HG02588 (cell line): Measurements from ENCODE around the gene CCNF.
"Not testable (repeated sequence)": the region's sequence is repeated elsewhere in the genome, so short reads cannot be mapped to it uniquely, and the experiment has no call there.

Source experiments
- ATAC-seq: cut with Tn5 transposase; IDR thresholded peaks from one replicate; pipeline ENCODE4 v1.9.1; 2021; ENCODE audit warnings: mild to moderate bottlenecking, moderate library complexity; ENCODE audit not compliant: unreplicated experiment

CCNF gene

GRCh38 chr16:2429034-2429770, at the start of gene CCNF:
Gene CCNF (plus strand): TSS chr16:2429447. CDS start chr16:2429482, 35 bp downstream.
- ATAC-seq = peak; percentile 79

- ATAC-seq = no peak
These were observed 45.7 kb upstream of the CCNF start for GRCh38 chr16:2383501-2383900.

GRCh38 chr16:2384426-2384825, 44.8 kb upstream of the CCNF start:
- ATAC-seq = no peak

GRCh38 chr16:2385190-2385836, 43.9 kb upstream of the CCNF start:
- no peak for ATAC-seq

DNA sequence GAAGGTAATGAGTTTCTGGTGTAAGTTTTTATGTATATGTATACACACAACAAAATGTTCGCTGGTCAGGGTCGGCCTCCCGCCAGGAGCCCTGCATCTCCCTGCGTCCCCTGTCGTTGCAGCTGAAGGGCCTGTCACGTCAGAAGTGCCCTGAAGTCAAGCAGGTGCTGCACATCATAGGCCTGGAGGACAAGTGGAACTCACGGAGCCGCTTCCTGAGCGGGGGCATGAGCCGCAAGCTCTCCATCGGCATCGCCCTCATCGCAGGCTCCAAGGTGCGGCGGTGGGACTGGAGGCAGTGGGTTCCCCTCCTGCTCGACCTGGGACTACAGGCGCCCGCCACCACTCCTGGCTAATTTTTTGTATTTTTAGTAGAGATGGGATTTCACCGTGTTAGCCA, 43.3 kb upstream of the CCNF start:
- ATAC-seq = not testable (repeated sequence)

GRCh38 chr16:2386990-2387389, 42.3 kb upstream of the CCNF start:
- no peak for ATAC-seq

- no peak for ATAC-seq
These were observed 40.9 kb upstream of the CCNF start for GRCh38 chr16:2388139-2388874.

GRCh38 chr16:2388875-2389433, 40.3 kb upstream of the CCNF start:
- ATAC-seq = no peak

- no peak for ATAC-seq
These were observed 37.2 kb upstream of the CCNF start for GRCh38 chr16:2392025-2392424.

- ATAC-seq = no peak
These were observed 30.7 kb upstream of the CCNF start for GRCh38 chr16:2398520-2398919.

DNA sequence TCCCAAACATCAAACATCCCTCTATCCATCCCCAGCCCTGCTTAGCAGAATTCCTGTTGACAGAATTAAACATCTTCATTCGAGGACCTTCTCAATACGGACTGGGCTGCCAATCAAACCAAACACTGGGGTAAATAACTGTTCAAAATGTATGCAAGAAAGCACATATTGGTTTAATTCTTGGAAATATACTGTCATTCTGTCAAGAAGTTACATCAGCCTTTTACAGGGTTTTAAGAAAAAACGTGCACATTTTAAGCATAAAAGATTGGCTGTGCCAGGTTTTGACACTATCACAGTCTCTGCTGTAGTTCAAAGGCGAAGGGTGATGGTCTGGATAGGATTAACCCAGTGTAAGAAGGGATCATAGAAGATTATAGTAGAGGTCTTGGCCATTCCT, 25.1 kb upstream of the CCNF start:
- ATAC-seq = no peak

DNA sequence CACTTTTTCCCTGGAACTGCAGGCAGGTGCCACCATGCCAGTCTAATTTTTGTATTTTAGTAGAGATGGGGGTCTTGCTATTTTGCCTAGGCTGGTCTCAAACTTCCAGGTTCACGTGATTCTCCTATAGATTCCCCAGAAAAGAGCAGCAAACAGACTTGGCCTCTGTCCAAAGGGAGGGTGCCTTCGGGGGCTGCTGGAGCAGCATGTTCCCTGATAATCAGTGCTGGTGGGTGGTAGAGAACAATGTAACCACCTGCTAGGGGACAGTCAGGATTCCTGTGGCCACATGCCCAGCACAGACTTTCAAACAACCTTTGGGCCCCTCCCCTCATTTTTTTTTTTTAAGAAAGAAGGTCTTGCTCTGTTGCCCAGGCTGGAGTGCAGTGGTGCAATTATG, 14.2 kb upstream of the CCNF start:
- no peak for ATAC-seq

- ATAC-seq = no peak
These were observed 9.2 kb upstream of the CCNF start for GRCh38 chr16:2420035-2420434.

DNA sequence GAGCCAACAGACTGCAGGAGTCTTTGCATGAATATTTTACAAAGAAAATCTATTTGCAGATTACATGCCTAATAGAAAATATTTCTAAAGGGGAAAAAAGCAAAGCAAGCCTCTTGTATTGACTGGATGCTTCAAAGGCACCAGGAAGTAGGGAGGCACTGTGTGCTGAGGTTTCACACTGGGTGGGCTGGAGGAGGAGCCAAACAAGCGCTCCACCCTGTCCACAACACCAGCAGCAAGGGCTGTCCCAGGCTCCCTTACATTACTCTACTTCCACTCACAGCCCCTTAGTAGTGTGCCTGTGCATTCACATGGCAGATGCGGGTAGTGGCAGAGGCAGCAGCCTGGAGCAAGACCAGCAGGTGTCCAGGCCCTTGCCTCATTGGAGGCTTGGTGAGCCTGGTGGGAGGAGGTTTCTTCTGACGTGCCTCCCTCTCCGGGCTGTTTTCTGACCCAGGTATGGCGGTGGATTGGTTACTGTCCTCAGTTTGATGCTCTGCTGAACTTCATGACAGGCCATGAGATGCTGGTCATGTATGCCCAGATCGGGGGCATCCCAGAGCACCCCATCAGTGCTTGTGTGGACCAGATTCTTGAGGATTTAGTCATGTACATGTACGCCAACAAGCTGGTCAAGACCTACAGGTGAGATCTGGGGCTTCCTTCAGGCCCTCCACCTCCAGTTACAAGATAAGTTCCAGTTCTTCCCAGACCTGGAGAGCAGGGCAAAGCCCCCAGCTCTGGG, 7.0 kb upstream of the CCNF start:
- no peak for ATAC-seq

- ATAC-seq = no peak
These were observed 4.9 kb upstream of the CCNF start for GRCh38 chr16:2424061-2425007.

DNA sequence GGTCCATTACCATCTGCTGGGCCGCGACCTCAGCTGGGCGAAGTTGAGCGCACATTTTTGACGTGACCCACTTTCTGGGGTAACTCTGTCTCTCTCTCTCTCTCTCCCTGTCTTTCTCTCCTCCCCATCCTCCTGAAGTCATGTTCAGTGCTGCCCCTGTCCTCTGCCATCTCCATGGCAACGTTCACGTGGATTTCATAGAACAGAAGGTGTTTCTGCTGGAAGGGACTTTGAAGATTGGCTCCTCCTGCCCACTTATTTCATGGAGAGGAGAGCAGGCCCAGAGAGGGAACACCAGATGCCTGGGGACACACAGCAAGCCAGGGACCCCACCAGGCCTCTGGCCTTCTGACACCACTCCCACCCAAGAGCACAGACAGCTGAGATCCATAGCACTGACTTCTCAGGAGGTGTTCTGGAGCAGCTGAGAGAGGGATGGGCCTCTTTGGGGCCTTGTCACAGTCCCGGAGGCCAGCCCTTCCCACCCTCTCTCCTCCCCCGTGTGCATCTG, 4.2 kb upstream of the CCNF start:
- no peak for ATAC-seq

- no peak for ATAC-seq
These were observed 3.3 kb upstream of the CCNF start for GRCh38 chr16:2425825-2426430.

DNA sequence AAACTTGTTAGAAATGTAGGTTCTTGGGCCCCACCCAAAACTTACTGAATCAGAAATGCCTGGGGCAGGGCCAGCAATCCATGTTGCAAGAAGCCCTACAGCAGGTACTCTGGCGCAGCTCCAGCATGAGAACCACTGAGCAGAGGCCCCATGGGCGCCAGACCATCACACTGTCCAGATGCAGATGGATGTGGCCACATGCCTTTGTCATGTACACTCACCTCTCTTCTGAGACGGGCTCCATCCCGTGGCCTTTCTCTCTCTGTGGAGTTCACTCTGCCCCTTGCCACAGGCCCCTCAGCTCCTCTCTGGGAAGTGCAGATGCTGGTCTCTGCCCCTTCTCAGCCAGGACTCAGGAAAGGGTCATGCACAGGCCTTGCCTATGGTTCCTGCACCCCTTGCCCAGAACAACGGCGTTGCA, 2.3 kb upstream of the CCNF start:
- no peak for ATAC-seq

DNA sequence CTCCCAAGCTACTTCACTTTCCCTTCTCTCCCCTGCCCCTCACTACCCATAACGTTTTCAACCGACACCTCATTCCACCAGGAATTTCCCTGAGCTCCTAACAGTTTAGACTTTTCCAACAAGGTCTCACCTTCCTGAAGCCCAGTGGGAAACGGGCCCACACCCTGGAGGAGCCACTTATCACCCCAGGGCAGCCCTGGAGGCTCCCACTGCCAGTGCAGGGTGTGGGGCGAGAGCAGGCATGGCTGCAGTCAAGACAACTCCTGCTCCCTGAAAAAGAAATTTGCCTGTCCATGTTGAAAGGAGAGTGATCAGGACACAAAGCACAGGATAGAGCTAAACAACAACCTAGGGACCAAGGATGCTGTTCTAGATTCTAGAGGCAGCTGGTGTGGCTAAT, 1.7 kb upstream of the CCNF start:
- ATAC-seq = no peak
